ENCODE data around the gene FASTKD2. TPM values are rescaled to one million over a fixed set of nuclear protein-coding genes. Genes with fewer than 3 reads are reported as not detected.

Gene FASTKD2
- total and polyA plus RNA-seq, 2 of the 4 experiments (the other 2 are of a cell fraction): 17.6 to 50.4 TPM

DNA sequence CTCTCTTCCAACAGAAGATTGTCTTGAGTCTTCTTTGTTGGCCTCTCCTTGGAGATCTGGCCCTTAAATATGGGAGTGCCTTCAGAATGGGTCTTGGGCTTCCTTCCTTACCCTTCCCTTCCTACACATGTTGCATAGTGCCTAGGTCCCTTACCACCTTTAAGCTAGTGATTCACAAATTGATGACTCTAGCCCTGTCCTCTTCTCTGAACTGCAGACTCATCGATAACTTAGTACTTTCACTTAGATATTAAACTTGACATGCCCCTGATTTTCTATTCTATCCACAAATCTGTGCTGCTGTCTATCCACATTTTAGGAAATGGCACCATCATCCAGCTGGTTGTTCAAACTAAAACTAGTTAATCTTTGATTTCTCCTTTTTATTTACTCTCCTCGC, 38.1 kb upstream of the FASTKD2 start:
- Histone ChIP-seq H2BK15ac (ENCODE audit: low read depth, low read length) (no peak overlapping the region), H3K4ac (ENCODE audit: low read depth, low read length) (no peak overlapping the region), H3K18ac (ENCODE audit: low read depth, low read length) (no peak overlapping the region), H2AFZ (replicated peaks; ENCODE audit: low read length, poor library complexity) (no peak overlapping the region), H3K9me3 (ENCODE audit: control insufficient read depth, insufficient read depth, low read length) (no peaks in the 10 kb centered on the region), H3K27me3 (ENCODE audit: control insufficient read depth, insufficient read depth, low read length) (no peaks in the 10 kb centered on the region), H4K8ac (ENCODE audit: low read depth in 2 of 2, low read length in 2 of 2) (no peak overlapping the region), H4K91ac (ENCODE audit: insufficient read depth, low read depth, low read length) (no peak overlapping the region), H2BK20ac (ENCODE audit: low read depth, low read length) (no peak overlapping the region), H3K56ac (ENCODE audit: extremely low read depth, insufficient read depth, low read length) (no peak overlapping the region), H3K36me3 (ENCODE audit: control insufficient read depth, insufficient read depth, low read length) (no peaks in the 10 kb centered on the region), H4K5ac (ENCODE audit: low read depth, low read length) (no peak overlapping the region), H3K4me1 (ENCODE audit: control insufficient read depth, insufficient read depth, low read length) (no peaks in the 10 kb centered on the region), H3K14ac (replicated peaks; ENCODE audit: low read depth, low read length) (no peak overlapping the region), H2AK5ac (ENCODE audit: low read depth, low read length) (no peak overlapping the region), H3K4me3 (ENCODE audit: insufficient read depth, low read depth, low read length) (no peak overlapping the region), H3K27ac (ENCODE audit: insufficient read depth, low read length) (no peak overlapping the region), H3K4me2 (ENCODE audit: low read depth, low read length) (no peak overlapping the region), H2BK120ac (ENCODE audit: low read depth, low read length) (no peak overlapping the region), H3K9me1 (ENCODE audit: insufficient read depth, low read length) (no peaks in the 10 kb centered on the region), H3K23ac (ENCODE audit: low read depth, low read length) (no peak overlapping the region), H4K20me1 (ENCODE audit: insufficient read depth, low read length) (no peaks in the 10 kb centered on the region), H3K79me1 (ENCODE audit: low read depth in 1 of 2, low read length in 2 of 2) (no peaks in the 10 kb centered on the region), H2AK9ac (replicated peaks; ENCODE audit: low read depth, low read length, poor library complexity) (no peak overlapping the region), H3K9ac (ENCODE audit: low read depth, low read length) (no peak overlapping the region), H2BK5ac (ENCODE audit: low read depth, low read length, poor library complexity, severe bottlenecking) (no peak overlapping the region)
- dilution Hi-C loops (cut with HindIII; ENCODE audit: low sequenced_read_pairs, unreplicated experiment): no loop called here
- intact Hi-C loops (cut with micrococcal nuclease): no loop called here
- in situ Hi-C loops (cut with MboI; ENCODE audit: low sequenced_read_pairs): no loop called here
- POLR2A ChIA-PET (ENCODE audit: unreplicated experiment): no interaction called here
- 100% methylated on average over 1 of the region's 2 CpGs for WGBS, 2 experiments (ENCODE audit: extremely low coverage in 2 of 2, insufficient read length in 1 of 2)
- BruUV-seq (replicated peaks): no TSS peak
- CTCF ChIA-PET: no interaction called here
- TF ChIP-seq BHLHE40 (IDR thresholded peaks at IDR 0.05; ENCODE audit: low read depth, low read length) (no peak), NFE2L2 (IDR thresholded peaks at IDR 0.05; ENCODE audit: low read depth, low read length) (no peak), CHD1 (IDR thresholded peaks at IDR 0.05; ENCODE audit: low read depth, low read length) (no peak), CEBPB (IDR thresholded peaks at IDR 0.05; ENCODE audit: low read depth, low read length) (no peak), RFX5 (IDR thresholded peaks at IDR 0.05; ENCODE audit: low read depth, low read length) (no peak), RCOR1 (IDR thresholded peaks at IDR 0.05; ENCODE audit: insufficient replicate concordance, low read length) (no peak), MAZ (IDR thresholded peaks at IDR 0.05; ENCODE audit: borderline replicate concordance, low read depth, low read length) (no peak), MXI1 (IDR thresholded peaks at IDR 0.05; ENCODE audit: borderline replicate concordance, low read depth, low read length) (no peak), FOS (IDR thresholded peaks at IDR 0.05; ENCODE audit: low read depth, low read length) (no peak), RAD21 (IDR thresholded peaks at IDR 0.05; ENCODE audit: low read length) (no peak), MAFK (IDR thresholded peaks at IDR 0.05; ENCODE audit: low read depth, low read length) (no peak), POLR2A (IDR thresholded peaks at IDR 0.05; ENCODE audit: low read depth, low read length) (no peak), SMC3 (IDR thresholded peaks at IDR 0.05; ENCODE audit: low read depth, low read length) (no peak)
- TF ChIP-seq, protein P1, sequence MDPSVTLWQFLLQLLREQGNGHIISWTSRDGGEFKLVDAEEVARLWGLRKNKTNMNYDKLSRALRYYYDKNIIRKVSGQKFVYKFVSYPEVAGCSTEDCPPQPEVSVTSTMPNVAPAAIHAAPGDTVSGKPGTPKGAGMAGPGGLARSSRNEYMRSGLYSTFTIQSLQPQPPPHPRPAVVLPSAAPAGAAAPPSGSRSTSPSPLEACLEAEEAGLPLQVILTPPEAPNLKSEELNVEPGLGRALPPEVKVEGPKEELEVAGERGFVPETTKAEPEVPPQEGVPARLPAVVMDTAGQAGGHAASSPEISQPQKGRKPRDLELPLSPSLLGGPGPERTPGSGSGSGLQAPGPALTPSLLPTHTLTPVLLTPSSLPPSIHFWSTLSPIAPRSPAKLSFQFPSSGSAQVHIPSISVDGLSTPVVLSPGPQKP (IDR thresholded peaks at IDR 0.05; ENCODE audit: borderline replicate concordance, low read depth, low read length): no peak
- TF ChIP-seq, protein P2, sequence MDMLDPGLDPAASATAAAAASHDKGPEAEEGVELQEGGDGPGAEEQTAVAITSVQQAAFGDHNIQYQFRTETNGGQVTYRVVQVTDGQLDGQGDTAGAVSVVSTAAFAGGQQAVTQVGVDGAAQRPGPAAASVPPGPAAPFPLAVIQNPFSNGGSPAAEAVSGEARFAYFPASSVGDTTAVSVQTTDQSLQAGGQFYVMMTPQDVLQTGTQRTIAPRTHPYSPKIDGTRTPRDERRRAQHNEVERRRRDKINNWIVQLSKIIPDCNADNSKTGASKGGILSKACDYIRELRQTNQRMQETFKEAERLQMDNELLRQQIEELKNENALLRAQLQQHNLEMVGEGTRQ (IDR thresholded peaks at IDR 0.05; ENCODE audit: low read depth, low read length): no peak
- TF ChIP-seq, protein P3, sequence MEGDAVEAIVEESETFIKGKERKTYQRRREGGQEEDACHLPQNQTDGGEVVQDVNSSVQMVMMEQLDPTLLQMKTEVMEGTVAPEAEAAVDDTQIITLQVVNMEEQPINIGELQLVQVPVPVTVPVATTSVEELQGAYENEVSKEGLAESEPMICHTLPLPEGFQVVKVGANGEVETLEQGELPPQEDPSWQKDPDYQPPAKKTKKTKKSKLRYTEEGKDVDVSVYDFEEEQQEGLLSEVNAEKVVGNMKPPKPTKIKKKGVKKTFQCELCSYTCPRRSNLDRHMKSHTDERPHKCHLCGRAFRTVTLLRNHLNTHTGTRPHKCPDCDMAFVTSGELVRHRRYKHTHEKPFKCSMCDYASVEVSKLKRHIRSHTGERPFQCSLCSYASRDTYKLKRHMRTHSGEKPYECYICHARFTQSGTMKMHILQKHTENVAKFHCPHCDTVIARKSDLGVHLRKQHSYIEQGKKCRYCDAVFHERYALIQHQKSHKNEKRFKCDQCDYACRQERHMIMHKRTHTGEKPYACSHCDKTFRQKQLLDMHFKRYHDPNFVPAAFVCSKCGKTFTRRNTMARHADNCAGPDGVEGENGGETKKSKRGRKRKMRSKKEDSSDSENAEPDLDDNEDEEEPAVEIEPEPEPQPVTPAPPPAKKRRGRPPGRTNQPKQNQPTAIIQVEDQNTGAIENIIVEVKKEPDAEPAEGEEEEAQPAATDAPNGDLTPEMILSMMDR (conservative IDR thresholded peaks at IDR 0.05; ENCODE audit: low read depth, low read length): no peak
- no peak for DNase-seq
- ATAC-seq (ENCODE audit: low read depth): no peak
